Measurements from ENCODE around the gene PPP1R15B. TPM values are rescaled to one million over a fixed set of nuclear protein-coding genes. Genes with fewer than 3 reads are reported as not detected.

The PPP1R15B gene
- total and polyA plus RNA-seq, 2 of the 4 experiments (the other 2 are of a cell fraction) = 14.9 to 15.0 TPM

DNA sequence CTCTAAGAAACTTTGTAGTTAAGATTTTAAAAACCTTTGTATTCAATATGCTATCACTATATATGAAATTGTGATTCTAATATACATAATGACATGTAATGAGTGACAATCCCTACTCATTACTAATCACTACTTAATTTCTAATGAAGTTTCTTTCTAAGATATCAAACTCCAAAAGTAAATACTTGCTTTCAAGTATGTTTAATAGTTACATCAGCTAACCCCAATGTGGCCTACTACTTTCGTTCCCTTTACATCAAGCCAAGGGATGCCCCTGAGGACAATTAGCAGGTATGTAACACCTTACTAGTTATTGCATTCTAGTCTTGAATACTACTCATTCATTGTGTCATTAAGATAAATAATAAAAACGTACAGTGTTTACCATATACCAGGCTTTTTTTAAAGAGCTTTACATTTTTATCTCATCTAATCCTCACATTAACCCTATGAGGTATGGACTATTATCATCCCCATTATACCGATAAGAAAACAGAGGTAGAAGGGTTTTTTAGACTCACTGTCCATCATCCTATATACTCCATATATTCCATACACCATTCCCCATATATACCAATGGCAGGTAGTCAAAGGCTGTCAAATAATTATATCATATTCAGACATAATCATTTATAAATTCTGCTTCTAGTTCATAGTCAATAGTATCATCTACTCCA lies 4.2 kb downstream of the PPP1R15B start:
- POLR2A ChIA-PET (ENCODE audit: unreplicated experiment) = no interaction called here
- no peak for TF ChIP-seq RFX5 (IDR thresholded peaks at IDR 0.05; ENCODE audit: low read depth, low read length)
- no peak for TF ChIP-seq FOS (IDR thresholded peaks at IDR 0.05; ENCODE audit: low read depth, low read length)
- TF ChIP-seq RCOR1 (IDR thresholded peaks at IDR 0.05; ENCODE audit: insufficient replicate concordance, low read length) = no peak
- TF ChIP-seq SMC3 (IDR thresholded peaks at IDR 0.05; ENCODE audit: low read depth, low read length) = no peak
- TF ChIP-seq, protein P1, sequence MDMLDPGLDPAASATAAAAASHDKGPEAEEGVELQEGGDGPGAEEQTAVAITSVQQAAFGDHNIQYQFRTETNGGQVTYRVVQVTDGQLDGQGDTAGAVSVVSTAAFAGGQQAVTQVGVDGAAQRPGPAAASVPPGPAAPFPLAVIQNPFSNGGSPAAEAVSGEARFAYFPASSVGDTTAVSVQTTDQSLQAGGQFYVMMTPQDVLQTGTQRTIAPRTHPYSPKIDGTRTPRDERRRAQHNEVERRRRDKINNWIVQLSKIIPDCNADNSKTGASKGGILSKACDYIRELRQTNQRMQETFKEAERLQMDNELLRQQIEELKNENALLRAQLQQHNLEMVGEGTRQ (IDR thresholded peaks at IDR 0.05; ENCODE audit: low read depth, low read length) = no peak
- no peak for TF ChIP-seq MAFK (IDR thresholded peaks at IDR 0.05; ENCODE audit: low read depth, low read length)
- TF ChIP-seq, protein P2, sequence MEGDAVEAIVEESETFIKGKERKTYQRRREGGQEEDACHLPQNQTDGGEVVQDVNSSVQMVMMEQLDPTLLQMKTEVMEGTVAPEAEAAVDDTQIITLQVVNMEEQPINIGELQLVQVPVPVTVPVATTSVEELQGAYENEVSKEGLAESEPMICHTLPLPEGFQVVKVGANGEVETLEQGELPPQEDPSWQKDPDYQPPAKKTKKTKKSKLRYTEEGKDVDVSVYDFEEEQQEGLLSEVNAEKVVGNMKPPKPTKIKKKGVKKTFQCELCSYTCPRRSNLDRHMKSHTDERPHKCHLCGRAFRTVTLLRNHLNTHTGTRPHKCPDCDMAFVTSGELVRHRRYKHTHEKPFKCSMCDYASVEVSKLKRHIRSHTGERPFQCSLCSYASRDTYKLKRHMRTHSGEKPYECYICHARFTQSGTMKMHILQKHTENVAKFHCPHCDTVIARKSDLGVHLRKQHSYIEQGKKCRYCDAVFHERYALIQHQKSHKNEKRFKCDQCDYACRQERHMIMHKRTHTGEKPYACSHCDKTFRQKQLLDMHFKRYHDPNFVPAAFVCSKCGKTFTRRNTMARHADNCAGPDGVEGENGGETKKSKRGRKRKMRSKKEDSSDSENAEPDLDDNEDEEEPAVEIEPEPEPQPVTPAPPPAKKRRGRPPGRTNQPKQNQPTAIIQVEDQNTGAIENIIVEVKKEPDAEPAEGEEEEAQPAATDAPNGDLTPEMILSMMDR (conservative IDR thresholded peaks at IDR 0.05; ENCODE audit: low read depth, low read length) = no peak
- TF ChIP-seq CHD1 (IDR thresholded peaks at IDR 0.05; ENCODE audit: low read depth, low read length) = no peak
- no peak for TF ChIP-seq MXI1 (IDR thresholded peaks at IDR 0.05; ENCODE audit: borderline replicate concordance, low read depth, low read length)
- TF ChIP-seq NFE2L2 (IDR thresholded peaks at IDR 0.05; ENCODE audit: low read depth, low read length) = no peak

More for the DNA sequence above, 4.2 kb downstream of the PPP1R15B start:
- Histone ChIP-seq H3K9me1 (ENCODE audit: insufficient read depth, low read length) (no peaks in the 10 kb centered on the region), H3K18ac (ENCODE audit: low read depth, low read length) (no peak overlapping the region), H2BK20ac (ENCODE audit: low read depth, low read length) (no peak overlapping the region), H3K27me3 (ENCODE audit: control insufficient read depth, insufficient read depth, low read length) (no peaks in the 10 kb centered on the region), H3K27ac (ENCODE audit: insufficient read depth, low read length) (no peak overlapping the region), H3K4me2 (ENCODE audit: low read depth, low read length) (peak overlapping the region; percentile 94), H4K91ac (ENCODE audit: insufficient read depth, low read depth, low read length) (no peak overlapping the region), H2BK120ac (ENCODE audit: low read depth, low read length) (no peak overlapping the region), H3K14ac (replicated peaks; ENCODE audit: low read depth, low read length) (peak overlapping the region; percentile 44; the same call in 1 of the 2 replicates), H3K9ac (ENCODE audit: low read depth, low read length) (peak overlapping the region; percentile 98; the same call in 1 of the 2 replicates), H3K79me1 (ENCODE audit: low read depth in 1 of 2, low read length in 2 of 2) (peaks cover 0 to 27% of the 10 kb centered on the region in 2 experiments; a peak in 3 of 4 replicates), H3K56ac (ENCODE audit: extremely low read depth, insufficient read depth, low read length) (no peak overlapping the region), H4K20me1 (ENCODE audit: insufficient read depth, low read length) (peaks cover 81% of the 10 kb centered on the region), H3K9me3 (ENCODE audit: control insufficient read depth, insufficient read depth, low read length) (no peaks in the 10 kb centered on the region), H2AFZ (replicated peaks; ENCODE audit: low read length, poor library complexity) (no peak overlapping the region), H2AK9ac (replicated peaks; ENCODE audit: low read depth, low read length, poor library complexity) (no peak overlapping the region), H2AK5ac (ENCODE audit: low read depth, low read length) (no peak overlapping the region), H3K23ac (ENCODE audit: low read depth, low read length) (no peak overlapping the region), H3K36me3 (ENCODE audit: control insufficient read depth, insufficient read depth, low read length) (peaks cover 12% of the 10 kb centered on the region), H3K4ac (ENCODE audit: low read depth, low read length) (no peak overlapping the region), H2BK15ac (ENCODE audit: low read depth, low read length) (no peak overlapping the region), H3K4me3 (ENCODE audit: insufficient read depth, low read depth, low read length) (peak overlapping the region; percentile 85), H4K8ac (ENCODE audit: low read depth in 2 of 2, low read length in 2 of 2) (no peak overlapping the region), H4K5ac (ENCODE audit: low read depth, low read length) (no peak overlapping the region), H3K4me1 (ENCODE audit: control insufficient read depth, insufficient read depth, low read length) (no peaks in the 10 kb centered on the region), H2BK5ac (ENCODE audit: low read depth, low read length, poor library complexity, severe bottlenecking) (no peak overlapping the region)
- no peak for ATAC-seq (ENCODE audit: low read depth)
- dilution Hi-C loops (cut with HindIII; ENCODE audit: low sequenced_read_pairs, unreplicated experiment) (no loop called here), in situ Hi-C loops (cut with MboI; ENCODE audit: low sequenced_read_pairs) (no loop called here), intact Hi-C loops (cut with micrococcal nuclease) (no loop called here)
- BruUV-seq (replicated peaks) = no TSS peak
- no peak for DNase-seq
- no CpG with 5 or more reads among the region's 3 CpGs for WGBS, 2 experiments (ENCODE audit: extremely low coverage in 2 of 2, insufficient read length in 1 of 2)
- CTCF ChIA-PET = interaction anchor here (1.5 to 2.0 kb wide), 2 partner anchors 9 to 96 kb away, joined by 5 to 16 read pairs; no protein-coding TSS in a partner anchor
